SK-N-SH (cell line): ENCODE results near the gene PPDPF.

Experiments used
- CTCF ChIP-seq: fragments of 200-600 bp; sonication (generic); IDR thresholded peaks from 2 replicates; pipeline ENCODE4 v1.6.1; 2017; ENCODE audit warnings: antibody characterized with exemption, mild to moderate bottlenecking, moderate library complexity
- FOXM1 ChIP-seq: IDR thresholded peaks from 2 replicates; pipeline ENCODE4 v1.4.0; 2012; ENCODE audit warnings: low read depth, mild to moderate bottlenecking
- MAX ChIP-seq: IDR thresholded peaks from 2 replicates; pipeline ENCODE4 v1.4.0; 2012; ENCODE audit warnings: low read depth
- NRF1 ChIP-seq: IDR thresholded peaks from 2 replicates; pipeline ENCODE4 v1.6.1; 2012; ENCODE audit warnings: low read depth, mild to moderate bottlenecking, low read length
- TAF1 ChIP-seq: IDR thresholded peaks from 2 replicates; pipeline ENCODE4 v1.6.1; 2012; ENCODE audit warnings: low read depth, mild to moderate bottlenecking, low read length, moderate library complexity, borderline replicate concordance
- TF ChIP-seq, protein P1 (sequence below): IDR thresholded peaks from 2 replicates; pipeline ENCODE4 v1.4.0; 2012; ENCODE audit warnings: low read depth, borderline replicate concordance

DNA sequence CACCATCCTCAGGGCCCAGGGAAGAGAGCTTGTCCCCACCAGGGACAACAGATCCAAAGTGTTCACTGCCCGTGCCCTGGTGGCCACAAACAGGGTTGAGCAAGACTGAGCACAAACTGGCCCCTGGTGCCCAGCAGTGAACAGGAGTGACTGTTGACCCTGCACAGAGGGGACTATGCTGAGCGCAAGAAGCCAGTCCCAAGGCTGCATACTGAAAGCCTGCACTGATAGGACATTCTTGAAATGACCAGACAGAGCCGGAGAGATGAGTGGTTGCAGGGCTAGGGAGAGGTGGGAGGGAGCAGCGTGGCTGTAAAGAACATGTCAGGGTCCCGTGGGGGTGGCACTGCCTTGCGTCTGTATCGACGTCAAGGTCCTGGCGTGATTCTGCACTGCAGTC lies 30.5 kb downstream of the PPDPF start:
- TF ChIP-seq CTCF (no peak), NRF1 (no peak), FOXM1 (no peak), TAF1 (no peak), MAX (no peak)
- TF ChIP-seq, protein P1, sequence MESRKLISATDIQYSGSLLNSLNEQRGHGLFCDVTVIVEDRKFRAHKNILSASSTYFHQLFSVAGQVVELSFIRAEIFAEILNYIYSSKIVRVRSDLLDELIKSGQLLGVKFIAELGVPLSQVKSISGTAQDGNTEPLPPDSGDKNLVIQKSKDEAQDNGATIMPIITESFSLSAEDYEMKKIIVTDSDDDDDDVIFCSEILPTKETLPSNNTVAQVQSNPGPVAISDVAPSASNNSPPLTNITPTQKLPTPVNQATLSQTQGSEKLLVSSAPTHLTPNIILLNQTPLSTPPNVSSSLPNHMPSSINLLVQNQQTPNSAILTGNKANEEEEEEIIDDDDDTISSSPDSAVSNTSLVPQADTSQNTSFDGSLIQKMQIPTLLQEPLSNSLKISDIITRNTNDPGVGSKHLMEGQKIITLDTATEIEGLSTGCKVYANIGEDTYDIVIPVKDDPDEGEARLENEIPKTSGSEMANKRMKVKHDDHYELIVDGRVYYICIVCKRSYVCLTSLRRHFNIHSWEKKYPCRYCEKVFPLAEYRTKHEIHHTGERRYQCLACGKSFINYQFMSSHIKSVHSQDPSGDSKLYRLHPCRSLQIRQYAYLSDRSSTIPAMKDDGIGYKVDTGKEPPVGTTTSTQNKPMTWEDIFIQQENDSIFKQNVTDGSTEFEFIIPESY = no peak
